Prostate gland (tissue), 2 donors: ENCODE data around the gene MPHOSPH6.

ENCODE experiments used
- CTCF ChIP-seq, 4 experiments: fragments of 200-600 bp in 2 of 4; fragments of 450-650 bp in 2 of 4; sonication (generic) in 2 of 4; IDR thresholded peaks; 1 replicate in 3 of 4; 2 replicates in 1 of 4; pipeline ENCODE4 v1.5.1; 2016 to 2019; ENCODE audit warnings: antibody characterized with exemption in 4 of 4, mild to moderate bottlenecking in 2 of 4, moderate library complexity in 2 of 4
- POLR2A ChIP-seq: fragments of 450-650 bp; IDR thresholded peaks from one replicate; pipeline ENCODE4 v1.6.1; 2016; ENCODE audit warnings: antibody characterized with exemption, mild to moderate bottlenecking
- POLR2AphosphoS5 ChIP-seq: sonication (generic); formaldehyde crosslinking; IDR thresholded peaks from one replicate; pipeline ENCODE4 v1.6.1; 2017; ENCODE audit warnings: antibody characterized with exemption

GRCh38 chr16:82181461-82182185, 11.6 kb upstream of the MPHOSPH6 start:
- TF ChIP-seq CTCF (IDR thresholded peaks at IDR 0.05) (no peak), POLR2AphosphoS5 (no peak), POLR2A (no peak)
